MM.1S (cell line): ENCODE data around the gene PHTF2.
"Not testable (repeated sequence)": the region's sequence is repeated elsewhere in the genome, so short reads cannot be mapped to it uniquely, and the experiment has no call there.

Experiments
- DNase-seq: peaks from one replicate; pipeline ENCODE4 v3.0.0-alpha.2; 2015
- H2AFZ ChIP-seq: fragments of 300-600 bp; sonication (generic); 2 replicates; pipeline ENCODE4 v1.6.0; 2016; ENCODE audit warnings: antibody characterized with exemption, low read length
- H3F3A ChIP-seq: fragments of 300-600 bp; sonication (generic); 2 replicates; pipeline ENCODE4 v1.6.1; 2016; ENCODE audit warnings: mild to moderate bottlenecking, antibody characterized with exemption, low read length, moderate library complexity, mixed read lengths; ENCODE audit not compliant: insufficient read depth
- H3K27ac ChIP-seq: fragments of 300-600 bp; sonication (generic); 2 replicates; pipeline ENCODE4 v1.5.1; 2016; ENCODE audit warnings: mild to moderate bottlenecking, low read length
- H3K27me3 ChIP-seq: fragments of 300-600 bp; sonication (generic); replicated peaks from 2 replicates; pipeline ENCODE4 v1.6.0; 2016; ENCODE audit warnings: low read length; ENCODE audit not compliant: insufficient read depth
- H3K36me3 ChIP-seq: fragments of 300-600 bp; sonication (generic); replicated peaks from 2 replicates; pipeline ENCODE4 v1.6.1; 2016; ENCODE audit warnings: mild to moderate bottlenecking, low read length, mixed read lengths; ENCODE audit not compliant: insufficient read depth
- H3K4me1 ChIP-seq: fragments of 300-600 bp; sonication (generic); 2 replicates; pipeline ENCODE4 v1.6.1; 2016; ENCODE audit warnings: low read length, mixed read lengths
- H3K4me2 ChIP-seq: fragments of 300-600 bp; sonication (generic); 2 replicates; pipeline ENCODE4 v1.6.0; 2016; ENCODE audit warnings: low read depth, low read length
- H3K4me3 ChIP-seq: fragments of 300-600 bp; sonication (generic); 2 replicates; pipeline ENCODE4 v1.5.1; 2016; ENCODE audit warnings: low read length, mixed read lengths
- H3K79me2 ChIP-seq: fragments of 300-600 bp; sonication (generic); 2 replicates; pipeline ENCODE4 v1.6.1; 2016; ENCODE audit warnings: mixed run types, low read length, mixed read lengths
- H3K9ac ChIP-seq: fragments of 300-600 bp; sonication (generic); 2 replicates; pipeline ENCODE4 v1.6.1; 2016; ENCODE audit warnings: low read length, mixed read lengths
- H3K9me2 ChIP-seq: fragments of 300-600 bp; sonication (generic); replicated peaks from 2 replicates; pipeline ENCODE4 v1.6.1; 2016; ENCODE audit warnings: mild to moderate bottlenecking, low read length, mixed read lengths; ENCODE audit not compliant: insufficient read depth
- H3K9me3 ChIP-seq: fragments of 300-600 bp; sonication (generic); replicated peaks from 2 replicates; pipeline ENCODE4 v1.6.1; 2016; ENCODE audit warnings: mild to moderate bottlenecking, low read length, mixed read lengths; ENCODE audit not compliant: insufficient read depth
- H4K20me1 ChIP-seq: fragments of 300-600 bp; sonication (generic); 2 replicates; pipeline ENCODE4 v1.6.1; 2016; ENCODE audit warnings: mild to moderate bottlenecking, low read length, moderate library complexity, mixed read lengths; ENCODE audit not compliant: insufficient read depth
- EZH2 ChIP-seq: fragments of 300-600 bp; sonication (generic); optimal IDR thresholded peaks from 2 replicates; pipeline ENCODE3; 2017; ENCODE audit warnings: low read depth, mild to moderate bottlenecking, antibody characterized with exemption, low read length, mixed read lengths
- EZH2phosphoT487 ChIP-seq: fragments of 300-600 bp; sonication (generic); IDR thresholded peaks from 2 replicates; pipeline ENCODE4 v1.6.1; 2018; ENCODE audit warnings: antibody characterized with exemption, low read length
- TF ChIP-seq, protein P1 (sequence below): fragments of 300-600 bp; sonication (generic); IDR thresholded peaks from 2 replicates; pipeline ENCODE4 v1.5.1; 2016; ENCODE audit warnings: antibody characterized with exemption, low read length, mixed read lengths

The PHTF2 gene

DNA sequence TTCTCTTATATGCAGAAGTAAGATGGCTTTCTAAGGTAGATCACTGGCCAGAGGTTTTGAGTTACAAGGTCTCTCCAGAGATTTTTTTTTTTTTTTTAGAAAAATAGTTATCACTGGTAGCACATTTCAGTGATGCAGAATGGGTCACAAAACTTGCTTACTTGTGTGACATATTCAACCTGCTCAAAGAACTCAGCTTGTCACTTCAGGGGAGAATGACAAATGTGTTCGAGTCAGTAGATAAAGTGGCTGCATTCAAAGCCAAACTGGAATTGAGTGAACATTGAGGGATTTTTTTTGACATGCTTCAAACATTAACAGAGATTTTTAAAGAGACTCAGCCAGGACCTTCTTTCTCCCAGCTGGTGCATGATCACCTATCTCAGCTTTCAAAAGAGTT lies 33.4 kb downstream of the PHTF2 start:
- no peaks in the 10 kb centered on the region for H3F3A ChIP-seq
- no peak overlapping the region for H2AFZ ChIP-seq
- H3K9ac ChIP-seq = no peak overlapping the region
- no peaks in the 10 kb centered on the region for H3K36me3 ChIP-seq
- H3K9me2 ChIP-seq = no peaks in the 10 kb centered on the region
- no peaks in the 10 kb centered on the region for H3K4me1 ChIP-seq
- no peaks in the 10 kb centered on the region for H3K27me3 ChIP-seq
- no peak for DNase-seq
- H3K4me3 ChIP-seq = no peak overlapping the region
- 0 out of 2 replicates have a peak, but pooled peaks cover 12% of the 10 kb centered on the region for H3K79me2 ChIP-seq
- TF ChIP-seq EZH2phosphoT487 (no peak), EZH2 (no peak)
- TF ChIP-seq, protein P1, sequence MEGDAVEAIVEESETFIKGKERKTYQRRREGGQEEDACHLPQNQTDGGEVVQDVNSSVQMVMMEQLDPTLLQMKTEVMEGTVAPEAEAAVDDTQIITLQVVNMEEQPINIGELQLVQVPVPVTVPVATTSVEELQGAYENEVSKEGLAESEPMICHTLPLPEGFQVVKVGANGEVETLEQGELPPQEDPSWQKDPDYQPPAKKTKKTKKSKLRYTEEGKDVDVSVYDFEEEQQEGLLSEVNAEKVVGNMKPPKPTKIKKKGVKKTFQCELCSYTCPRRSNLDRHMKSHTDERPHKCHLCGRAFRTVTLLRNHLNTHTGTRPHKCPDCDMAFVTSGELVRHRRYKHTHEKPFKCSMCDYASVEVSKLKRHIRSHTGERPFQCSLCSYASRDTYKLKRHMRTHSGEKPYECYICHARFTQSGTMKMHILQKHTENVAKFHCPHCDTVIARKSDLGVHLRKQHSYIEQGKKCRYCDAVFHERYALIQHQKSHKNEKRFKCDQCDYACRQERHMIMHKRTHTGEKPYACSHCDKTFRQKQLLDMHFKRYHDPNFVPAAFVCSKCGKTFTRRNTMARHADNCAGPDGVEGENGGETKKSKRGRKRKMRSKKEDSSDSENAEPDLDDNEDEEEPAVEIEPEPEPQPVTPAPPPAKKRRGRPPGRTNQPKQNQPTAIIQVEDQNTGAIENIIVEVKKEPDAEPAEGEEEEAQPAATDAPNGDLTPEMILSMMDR = no peak
- no peaks in the 10 kb centered on the region for H3K9me3 ChIP-seq
- H4K20me1 ChIP-seq = no peaks in the 10 kb centered on the region
- H3K4me2 ChIP-seq = no peak overlapping the region
- no peak overlapping the region for H3K27ac ChIP-seq

DNA sequence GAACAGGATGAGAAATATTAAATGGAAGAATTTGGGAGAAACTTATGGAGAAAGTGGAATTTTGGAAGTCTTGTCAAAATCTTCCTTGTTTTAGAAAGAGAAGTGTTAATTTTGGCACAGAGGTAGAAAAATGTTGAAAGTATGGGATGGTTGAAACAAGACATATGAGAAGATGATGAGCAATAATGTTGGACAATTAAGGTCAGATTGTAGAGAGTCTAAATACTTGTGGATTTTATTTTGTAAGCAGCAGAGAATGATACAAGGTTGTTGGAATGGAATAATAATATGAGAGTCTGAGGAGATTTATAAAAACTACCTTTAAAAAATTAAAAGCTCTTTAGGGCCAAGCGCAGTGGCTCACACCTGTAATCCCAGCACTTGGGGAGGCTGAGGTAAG lies 34.6 kb downstream of the PHTF2 start:
- Histone ChIP-seq H3K4me3 (no peak overlapping the region), H3K27me3 (no peaks in the 10 kb centered on the region), H3K9ac (no peak overlapping the region), H3K9me3 (no peaks in the 10 kb centered on the region), H3K9me2 (no peaks in the 10 kb centered on the region), H2AFZ (no peak overlapping the region), H3K27ac (no peak overlapping the region), H4K20me1 (no peaks in the 10 kb centered on the region), H3K36me3 (no peaks in the 10 kb centered on the region), H3F3A (no peaks in the 10 kb centered on the region), H3K4me1 (no peaks in the 10 kb centered on the region), H3K79me2 (0 out of 2 replicates have a peak, but pooled peaks cover 6% of the 10 kb centered on the region), H3K4me2 (no peak overlapping the region)
- no peak for DNase-seq
- TF ChIP-seq, protein P1 = no peak
- TF ChIP-seq EZH2phosphoT487 (no peak), EZH2 (no peak)

DNA sequence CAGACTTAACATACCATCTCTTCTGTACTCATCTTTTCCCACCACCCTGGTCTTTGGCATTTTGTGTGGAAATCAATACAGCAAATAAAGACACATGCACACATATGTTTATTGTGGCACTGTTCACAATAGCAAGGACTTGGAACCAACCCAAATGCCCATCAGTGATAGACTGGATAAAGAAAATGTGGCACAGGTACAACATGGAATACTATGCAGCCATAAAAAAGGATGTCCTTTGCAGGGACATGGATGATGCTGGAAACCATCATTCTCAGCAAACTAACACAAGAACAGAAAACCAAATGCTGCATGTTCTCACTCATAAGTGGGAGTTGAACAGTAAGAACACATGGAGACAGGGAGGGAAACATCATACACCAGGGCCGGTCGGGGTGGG lies 37.9 kb downstream of the PHTF2 start:
- not testable (repeated sequence) for H3K4me3 ChIP-seq, DNase-seq, H3K9me2 ChIP-seq, H3K9ac ChIP-seq, H3K36me3 ChIP-seq, H3F3A ChIP-seq, H3K4me1 ChIP-seq, H3K27me3 ChIP-seq, H3K9me3 ChIP-seq, H3K27ac ChIP-seq, H4K20me1 ChIP-seq, H3K79me2 ChIP-seq, H3K4me2 ChIP-seq, H2AFZ ChIP-seq

DNA sequence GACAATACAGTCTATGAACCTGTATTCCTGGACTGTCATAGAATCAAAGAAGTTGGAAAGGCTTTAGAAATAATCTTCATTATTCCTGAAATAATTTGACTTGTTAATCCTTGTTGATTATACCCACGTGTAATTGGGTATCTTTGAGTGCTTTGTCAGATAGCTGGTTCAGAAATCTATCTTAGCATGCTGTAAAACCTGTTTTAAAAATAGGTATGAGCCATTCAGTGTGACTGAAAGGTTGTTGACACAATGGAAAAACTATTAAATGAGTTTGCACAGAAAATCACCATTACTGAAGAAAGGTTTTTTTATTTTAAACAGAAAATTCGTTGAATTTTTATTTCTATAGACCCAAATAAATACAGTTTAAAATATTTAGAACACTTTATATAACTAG lies 38.7 kb downstream of the PHTF2 start:
- Histone ChIP-seq H3K36me3 (no peaks in the 10 kb centered on the region), H3K4me3 (no peak overlapping the region), H3K27me3 (no peaks in the 10 kb centered on the region), H3K4me1 (no peaks in the 10 kb centered on the region), H3K79me2 (no peaks in the 10 kb centered on the region), H3K4me2 (no peak overlapping the region), H2AFZ (no peak overlapping the region), H3K9me2 (no peaks in the 10 kb centered on the region), H3K9ac (no peak overlapping the region), H3K27ac (no peak overlapping the region), H4K20me1 (no peaks in the 10 kb centered on the region), H3F3A (no peaks in the 10 kb centered on the region), H3K9me3 (no peaks in the 10 kb centered on the region)
- TF ChIP-seq EZH2 (no peak), EZH2phosphoT487 (no peak)
- TF ChIP-seq, protein P1 = no peak
- DNase-seq = no peak
